ENCODE data around the gene TMEM26.

TMEM26 gene

DNA sequence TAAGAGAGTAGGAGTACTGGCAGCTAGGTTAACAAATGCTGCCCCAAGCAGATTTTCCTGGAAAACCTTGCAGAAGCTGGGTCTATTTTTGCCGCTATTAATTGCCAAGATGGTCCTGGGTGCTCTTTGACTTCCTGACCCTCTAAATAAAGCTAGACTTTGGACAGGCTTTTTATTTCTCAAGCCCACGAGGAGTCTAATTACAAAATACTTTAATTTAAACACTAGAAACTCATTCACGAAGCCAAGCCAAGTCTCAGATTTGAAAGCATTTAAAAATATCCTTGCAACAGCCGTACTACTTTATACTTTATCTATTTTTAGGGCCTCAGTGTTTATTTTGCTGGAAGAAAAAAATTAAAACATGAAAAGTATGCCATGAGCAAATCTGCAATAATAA is 45.1 kb downstream of the TMEM26 start:
- Histone ChIP-seq H3K18ac (ENCODE audit: low read length) (no peak overlapping the region), H3K36me3 (replicated peaks in 1 of 2; ENCODE audit: control insufficient read depth in 2 of 2, insufficient read depth in 2 of 2, low read length in 2 of 2) (no peaks in the 10 kb centered on the region), H2BK15ac (ENCODE audit: low read length) (no peak overlapping the region), H4K8ac (ENCODE audit: low read depth, low read length) (no peak overlapping the region), H3K4me3 (ENCODE audit: low read length in 2 of 2) (no peak overlapping the region), H2AFZ (ENCODE audit: low read length) (no peak overlapping the region), H4K91ac (ENCODE audit: low read depth, low read length, poor library complexity) (no peak overlapping the region), H3K4me1 (ENCODE audit: control insufficient read depth in 2 of 2, insufficient read depth in 1 of 2, low read depth in 1 of 2, low read length in 2 of 2) (no peaks in the 10 kb centered on the region), H2BK12ac (ENCODE audit: low read length) (no peak overlapping the region), H2AK5ac (ENCODE audit: low read depth, low read length) (no peak overlapping the region), H3K27me3 (ENCODE audit: control insufficient read depth in 3 of 3, insufficient read depth in 3 of 3, low read depth in 1 of 3, low read length in 3 of 3) (no peaks in the 10 kb centered on the region), H3K4me2 (ENCODE audit: insufficient read depth, low read length, poor library complexity, severe bottlenecking) (no peak overlapping the region), H3K9ac (ENCODE audit: low read depth, low read length, poor library complexity) (no peak overlapping the region), H3K79me1 (ENCODE audit: low read depth, low read length) (no peaks in the 10 kb centered on the region), H3K27ac (replicated peaks; ENCODE audit: low read length) (no peak overlapping the region), H3K9me3 (replicated peaks in 1 of 2; ENCODE audit: control insufficient read depth in 2 of 2, insufficient read depth in 1 of 2, low read depth in 1 of 2, low read length in 2 of 2) (peaks cover 0 to 2% of the 10 kb centered on the region in 2 donors), H2BK120ac (ENCODE audit: low read depth, low read length) (no peak overlapping the region), H3K4ac (ENCODE audit: low read length) (no peak overlapping the region), H3K14ac (ENCODE audit: low read length) (no peak overlapping the region), H2BK5ac (ENCODE audit: low read length) (no peak overlapping the region), H3K23ac (ENCODE audit: low read depth, low read length, poor library complexity) (no peak overlapping the region)
- no CpG with 5 or more reads among the region's 4 CpGs for WGBS, 2 donors (ENCODE audit: extremely low coverage in 2 of 2, insufficient read length in 2 of 2, insufficient replicate concordance in 1 of 2)
- no peak for DNase-seq (ENCODE audit: low spot score)

DNA sequence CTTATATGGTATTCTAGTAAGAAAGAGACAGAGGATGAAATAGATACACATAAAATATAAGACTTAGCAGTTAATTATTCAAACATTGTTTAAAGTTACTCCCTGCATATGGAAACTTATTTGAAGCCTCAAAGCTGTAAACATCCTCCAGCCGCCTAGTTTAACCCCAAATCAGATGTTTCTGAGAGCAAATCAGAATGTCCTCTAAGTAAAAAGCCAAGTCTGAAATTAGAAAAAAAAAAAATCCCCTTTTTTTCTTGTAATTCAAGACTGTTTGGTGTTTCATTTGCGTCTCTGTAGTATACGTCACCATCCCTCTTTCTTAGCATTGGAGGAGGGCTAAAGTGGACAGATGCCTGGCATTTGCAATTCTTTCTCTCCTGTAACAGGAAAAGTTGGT is 46.4 kb downstream of the TMEM26 start:
- no peak overlapping the region for H2BK12ac ChIP-seq (ENCODE audit: low read length)
- no peak overlapping the region for H3K23ac ChIP-seq (ENCODE audit: low read depth, low read length, poor library complexity)
- H3K9me3 ChIP-seq (replicated peaks in 1 of 2; ENCODE audit: control insufficient read depth in 2 of 2, insufficient read depth in 1 of 2, low read depth in 1 of 2, low read length in 2 of 2): peaks cover 0 to 2% of the 10 kb centered on the region in 2 donors
- no peak overlapping the region for H4K91ac ChIP-seq (ENCODE audit: low read depth, low read length, poor library complexity)
- no peak overlapping the region for H3K18ac ChIP-seq (ENCODE audit: low read length)
- H3K4me1 ChIP-seq (ENCODE audit: control insufficient read depth in 2 of 2, insufficient read depth in 1 of 2, low read depth in 1 of 2, low read length in 2 of 2): no peaks in the 10 kb centered on the region
- no peak overlapping the region for H3K4me3 ChIP-seq (ENCODE audit: low read length in 2 of 2)
- no peak for DNase-seq (ENCODE audit: low spot score)
- H3K27ac ChIP-seq (replicated peaks; ENCODE audit: low read length): no peak overlapping the region
- no peak overlapping the region for H2BK5ac ChIP-seq (ENCODE audit: low read length)
- no peaks in the 10 kb centered on the region for H3K27me3 ChIP-seq (ENCODE audit: control insufficient read depth in 3 of 3, insufficient read depth in 3 of 3, low read depth in 1 of 3, low read length in 3 of 3)
- H2BK15ac ChIP-seq (ENCODE audit: low read length): no peak overlapping the region
- H3K36me3 ChIP-seq (replicated peaks in 1 of 2; ENCODE audit: control insufficient read depth in 2 of 2, insufficient read depth in 2 of 2, low read length in 2 of 2): no peaks in the 10 kb centered on the region
- no peak overlapping the region for H2BK120ac ChIP-seq (ENCODE audit: low read depth, low read length)
- H2AK5ac ChIP-seq (ENCODE audit: low read depth, low read length): no peak overlapping the region
- H2AFZ ChIP-seq (ENCODE audit: low read length): no peak overlapping the region
- H4K8ac ChIP-seq (ENCODE audit: low read depth, low read length): no peak overlapping the region
- no peak overlapping the region for H3K4me2 ChIP-seq (ENCODE audit: insufficient read depth, low read length, poor library complexity, severe bottlenecking)
- H3K79me1 ChIP-seq (ENCODE audit: low read depth, low read length): no peaks in the 10 kb centered on the region
- WGBS, 2 donors (ENCODE audit: extremely low coverage in 2 of 2, insufficient read length in 2 of 2, insufficient replicate concordance in 1 of 2): no CpG with 5 or more reads among the region's 3 CpGs
- no peak overlapping the region for H3K9ac ChIP-seq (ENCODE audit: low read depth, low read length, poor library complexity)
- no peak overlapping the region for H3K14ac ChIP-seq (ENCODE audit: low read length)
- no peak overlapping the region for H3K4ac ChIP-seq (ENCODE audit: low read length)

DNA sequence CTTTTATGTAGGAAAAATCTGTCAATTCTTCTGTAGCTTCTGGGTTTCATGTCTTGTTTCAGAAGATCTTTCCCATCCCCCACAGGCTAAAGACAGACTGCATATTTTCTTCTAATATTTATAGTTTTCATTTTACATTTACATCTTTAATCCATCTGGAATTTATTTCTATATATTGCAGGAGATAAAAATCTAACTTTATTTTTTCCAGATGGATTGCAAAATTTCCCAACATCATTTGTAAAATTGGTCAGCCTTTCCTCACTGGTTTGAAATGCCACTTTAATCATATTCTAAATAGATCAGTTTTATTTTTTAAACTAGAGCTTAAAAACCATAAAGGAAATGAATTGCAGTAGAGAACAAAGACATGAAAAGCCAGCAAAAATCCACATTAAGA is 46.9 kb downstream of the TMEM26 start:
- no peak overlapping the region for H3K4me2 ChIP-seq (ENCODE audit: insufficient read depth, low read length, poor library complexity, severe bottlenecking)
- H3K79me1 ChIP-seq (ENCODE audit: low read depth, low read length): no peaks in the 10 kb centered on the region
- H4K91ac ChIP-seq (ENCODE audit: low read depth, low read length, poor library complexity): no peak overlapping the region
- H2AFZ ChIP-seq (ENCODE audit: low read length): no peak overlapping the region
- H3K23ac ChIP-seq (ENCODE audit: low read depth, low read length, poor library complexity): no peak overlapping the region
- H3K4me1 ChIP-seq (ENCODE audit: control insufficient read depth in 2 of 2, insufficient read depth in 1 of 2, low read depth in 1 of 2, low read length in 2 of 2): no peaks in the 10 kb centered on the region
- DNase-seq (ENCODE audit: low spot score): no peak
- H3K9me3 ChIP-seq (replicated peaks in 1 of 2; ENCODE audit: control insufficient read depth in 2 of 2, insufficient read depth in 1 of 2, low read depth in 1 of 2, low read length in 2 of 2): peaks cover 0 to 2% of the 10 kb centered on the region in 2 donors
- H2BK12ac ChIP-seq (ENCODE audit: low read length): no peak overlapping the region
- H3K27me3 ChIP-seq (ENCODE audit: control insufficient read depth in 3 of 3, insufficient read depth in 3 of 3, low read depth in 1 of 3, low read length in 3 of 3): no peaks in the 10 kb centered on the region
- H2BK15ac ChIP-seq (ENCODE audit: low read length): no peak overlapping the region
- no peak overlapping the region for H2BK5ac ChIP-seq (ENCODE audit: low read length)
- no peak overlapping the region for H3K9ac ChIP-seq (ENCODE audit: low read depth, low read length, poor library complexity)
- no peaks in the 10 kb centered on the region for H3K36me3 ChIP-seq (replicated peaks in 1 of 2; ENCODE audit: control insufficient read depth in 2 of 2, insufficient read depth in 2 of 2, low read length in 2 of 2)
- H4K8ac ChIP-seq (ENCODE audit: low read depth, low read length): no peak overlapping the region
- no peak overlapping the region for H3K14ac ChIP-seq (ENCODE audit: low read length)
- no peak overlapping the region for H3K4ac ChIP-seq (ENCODE audit: low read length)
- no peak overlapping the region for H3K27ac ChIP-seq (replicated peaks; ENCODE audit: low read length)
- no peak overlapping the region for H3K4me3 ChIP-seq (ENCODE audit: low read length in 2 of 2)
- no peak overlapping the region for H2BK120ac ChIP-seq (ENCODE audit: low read depth, low read length)
- H2AK5ac ChIP-seq (ENCODE audit: low read depth, low read length): no peak overlapping the region
- no peak overlapping the region for H3K18ac ChIP-seq (ENCODE audit: low read length)

DNA sequence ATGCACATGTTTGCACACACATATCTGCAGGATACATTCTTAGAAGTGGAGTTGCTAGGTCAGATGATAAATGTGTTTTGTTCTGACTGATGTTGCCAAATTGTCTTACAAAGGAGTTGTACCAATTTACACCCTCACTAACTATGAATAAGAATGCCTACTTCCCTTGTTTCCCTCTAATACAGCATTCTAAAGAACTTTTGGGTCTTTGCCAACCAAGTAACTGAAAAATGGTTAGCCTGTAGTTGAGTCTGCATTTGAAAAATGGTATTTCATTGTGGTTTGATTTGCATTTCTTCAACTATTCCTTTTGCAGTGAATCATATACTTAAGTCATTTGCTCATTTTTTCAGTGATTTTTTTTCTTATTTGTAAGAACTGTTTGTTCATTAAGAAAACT is 48.4 kb downstream of the TMEM26 start:
- H3K4me2 ChIP-seq (ENCODE audit: insufficient read depth, low read length, poor library complexity, severe bottlenecking): no peak overlapping the region
- H2BK5ac ChIP-seq (ENCODE audit: low read length): no peak overlapping the region
- H3K23ac ChIP-seq (ENCODE audit: low read depth, low read length, poor library complexity): no peak overlapping the region
- no peak for DNase-seq (ENCODE audit: low spot score)
- no peak overlapping the region for H3K14ac ChIP-seq (ENCODE audit: low read length)
- no peak overlapping the region for H2AK5ac ChIP-seq (ENCODE audit: low read depth, low read length)
- no peak overlapping the region for H3K9ac ChIP-seq (ENCODE audit: low read depth, low read length, poor library complexity)
- no peaks in the 10 kb centered on the region for H3K4me1 ChIP-seq (ENCODE audit: control insufficient read depth in 2 of 2, insufficient read depth in 1 of 2, low read depth in 1 of 2, low read length in 2 of 2)
- no peaks in the 10 kb centered on the region for H3K79me1 ChIP-seq (ENCODE audit: low read depth, low read length)
- H4K91ac ChIP-seq (ENCODE audit: low read depth, low read length, poor library complexity): no peak overlapping the region
- H3K27ac ChIP-seq (replicated peaks; ENCODE audit: low read length): no peak overlapping the region
- H2BK120ac ChIP-seq (ENCODE audit: low read depth, low read length): no peak overlapping the region
- no peaks in the 10 kb centered on the region for H3K9me3 ChIP-seq (replicated peaks in 1 of 2; ENCODE audit: control insufficient read depth in 2 of 2, insufficient read depth in 1 of 2, low read depth in 1 of 2, low read length in 2 of 2)
- no peak overlapping the region for H2BK15ac ChIP-seq (ENCODE audit: low read length)
- no peaks in the 10 kb centered on the region for H3K27me3 ChIP-seq (ENCODE audit: control insufficient read depth in 3 of 3, insufficient read depth in 3 of 3, low read depth in 1 of 3, low read length in 3 of 3)
- H2BK12ac ChIP-seq (ENCODE audit: low read length): no peak overlapping the region
- H2AFZ ChIP-seq (ENCODE audit: low read length): no peak overlapping the region
- H3K18ac ChIP-seq (ENCODE audit: low read length): no peak overlapping the region
- H4K8ac ChIP-seq (ENCODE audit: low read depth, low read length): no peak overlapping the region
- no peak overlapping the region for H3K4ac ChIP-seq (ENCODE audit: low read length)
- H3K4me3 ChIP-seq (ENCODE audit: low read length in 2 of 2): no peak overlapping the region
- no peaks in the 10 kb centered on the region for H3K36me3 ChIP-seq (replicated peaks in 1 of 2; ENCODE audit: control insufficient read depth in 2 of 2, insufficient read depth in 2 of 2, low read length in 2 of 2)

Data from neuronal stem cell (in vitro differentiated cells).